HG02588 (cell line): ENCODE measurements around the gene ACYP2.
A peak's percentile ranks its signal among the peaks of the same experiment; 100 is the strongest.

Source experiments
- ATAC-seq: cut with Tn5 transposase; IDR thresholded peaks from one replicate; pipeline ENCODE4 v1.9.1; 2021; ENCODE audit warnings: mild to moderate bottlenecking, moderate library complexity; ENCODE audit not compliant: unreplicated experiment

ACYP2 gene

DNA sequence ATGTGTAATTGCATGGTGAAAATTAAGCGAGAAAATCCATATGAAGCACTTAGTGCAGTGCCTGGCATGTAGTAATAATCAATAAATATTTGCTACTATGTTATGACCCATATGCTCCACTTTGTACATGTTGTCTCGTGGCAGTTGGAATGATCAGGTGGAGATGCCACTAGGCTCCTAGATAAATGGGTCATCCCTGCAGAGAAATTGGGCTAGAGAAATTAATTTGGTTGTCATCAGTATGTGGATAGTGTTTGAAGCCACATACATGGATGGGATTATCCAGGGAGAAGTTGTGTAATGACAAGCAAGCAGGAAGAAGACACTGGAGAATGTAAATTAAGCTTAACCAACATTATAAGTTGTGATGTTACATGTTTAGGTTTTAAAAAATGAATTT lies 33.0 kb downstream of the ACYP2 start:
- ATAC-seq, result no peak

DNA sequence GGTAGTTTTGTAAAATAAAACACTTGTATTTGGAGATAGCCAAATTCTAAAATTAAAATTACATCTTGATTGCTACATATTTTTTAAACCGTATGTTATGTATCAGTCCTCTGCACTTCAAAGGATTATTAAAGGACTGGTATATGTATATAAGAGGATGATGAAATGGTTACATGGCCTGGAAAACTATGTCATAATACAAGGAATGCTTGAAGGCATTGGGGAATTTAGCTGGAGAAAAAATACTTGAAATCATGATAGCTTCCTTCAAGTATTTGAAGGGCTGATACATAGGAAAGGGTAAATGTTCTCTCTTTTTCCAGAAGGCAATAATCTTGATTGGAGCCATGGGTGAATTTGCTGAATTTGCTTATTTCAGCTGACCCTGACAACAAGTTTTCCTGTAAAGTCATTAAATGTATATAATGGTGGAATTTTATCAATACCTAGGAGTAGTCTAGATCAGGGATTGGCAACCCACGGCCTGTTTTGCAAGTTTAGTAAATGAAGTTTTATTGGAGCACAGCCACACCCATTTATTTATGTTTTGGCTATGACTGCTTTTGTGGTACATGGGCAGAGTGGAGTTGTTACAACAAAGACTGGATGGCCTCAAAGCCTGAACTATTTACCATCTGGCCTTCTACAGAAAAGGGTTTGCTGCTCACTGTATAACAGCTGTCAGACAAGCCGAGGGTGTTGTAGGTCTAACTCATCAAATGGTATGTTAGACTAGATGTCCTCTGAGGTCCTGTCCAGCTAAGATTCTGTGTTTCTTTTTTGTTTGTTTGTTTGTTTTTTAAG lies 34.4 kb downstream of the ACYP2 start:
- no peak for ATAC-seq

DNA sequence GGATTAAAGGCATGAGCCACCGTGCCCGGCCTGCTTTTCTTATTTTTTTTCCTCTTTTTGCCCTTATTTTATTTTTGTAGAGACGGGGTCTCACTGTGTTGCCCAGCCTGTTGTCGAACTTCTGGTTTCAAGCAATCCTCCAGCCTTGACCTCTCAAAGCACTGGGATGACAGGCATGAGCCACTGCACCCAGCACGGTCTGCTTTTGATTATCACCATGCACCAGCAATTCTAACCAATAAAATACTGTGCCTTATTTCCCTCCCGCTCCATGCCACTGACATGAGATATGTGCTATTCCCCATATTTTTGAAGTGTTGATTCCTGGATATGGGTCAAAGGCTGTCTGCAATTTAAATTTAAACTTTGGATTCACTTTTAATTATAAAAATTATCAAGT lies 42.9 kb downstream of the ACYP2 start:
- ATAC-seq, result no peak

DNA sequence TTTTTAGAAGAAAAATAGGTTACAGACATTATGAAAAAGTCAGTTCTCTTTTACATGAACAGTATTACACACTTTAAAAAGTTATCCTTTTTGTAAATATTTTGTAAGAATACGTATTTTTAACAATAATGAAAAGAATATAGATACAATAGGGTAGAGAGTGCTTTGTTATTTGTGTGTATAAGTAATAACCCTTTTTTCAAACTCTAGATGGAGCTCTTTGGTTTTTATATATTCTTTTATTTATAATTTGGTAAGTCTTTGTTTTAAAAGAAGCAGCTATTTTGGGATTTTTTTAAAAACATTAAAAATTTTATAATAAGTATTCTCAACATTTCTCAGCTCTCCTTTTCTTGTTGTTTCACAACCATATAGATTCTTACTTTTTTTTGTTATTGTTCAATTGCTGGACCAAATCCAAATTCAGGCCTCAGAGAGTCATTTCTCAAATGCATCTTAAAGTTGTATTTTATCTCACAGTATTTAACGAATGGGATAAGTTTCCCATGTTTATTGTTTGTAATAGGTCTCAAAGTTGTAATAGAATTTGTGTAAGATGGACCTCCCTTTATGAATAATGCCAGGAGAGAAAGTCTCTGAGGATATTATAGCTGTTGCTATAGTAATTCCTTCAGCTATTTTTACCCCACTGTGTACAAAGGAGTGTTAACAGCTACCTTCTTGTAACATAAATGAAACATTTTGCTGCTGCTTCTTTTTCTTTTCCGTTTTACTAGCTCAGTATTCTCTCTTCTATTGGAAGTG lies 46.4 kb downstream of the ACYP2 start:
- no peak for ATAC-seq

DNA sequence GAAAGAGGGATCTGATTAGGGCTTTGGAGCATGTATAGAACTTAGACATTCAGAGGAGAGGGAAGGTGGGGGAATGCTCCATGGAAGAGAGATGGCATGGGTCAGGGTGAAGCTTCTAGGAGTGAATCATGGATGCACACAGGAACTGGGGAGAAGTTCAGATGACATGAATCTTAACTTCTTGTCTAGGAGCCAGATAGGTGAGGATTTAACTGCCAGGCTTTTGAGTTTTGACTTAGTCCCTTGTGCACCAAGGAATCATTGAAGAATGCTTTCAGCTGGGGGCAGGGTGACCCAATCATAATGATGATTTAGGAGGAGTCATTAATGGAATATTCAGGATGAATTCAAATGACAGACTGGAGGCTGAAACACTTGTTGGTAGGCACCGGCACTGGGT lies 48.7 kb downstream of the ACYP2 start:
- ATAC-seq, result no peak

DNA sequence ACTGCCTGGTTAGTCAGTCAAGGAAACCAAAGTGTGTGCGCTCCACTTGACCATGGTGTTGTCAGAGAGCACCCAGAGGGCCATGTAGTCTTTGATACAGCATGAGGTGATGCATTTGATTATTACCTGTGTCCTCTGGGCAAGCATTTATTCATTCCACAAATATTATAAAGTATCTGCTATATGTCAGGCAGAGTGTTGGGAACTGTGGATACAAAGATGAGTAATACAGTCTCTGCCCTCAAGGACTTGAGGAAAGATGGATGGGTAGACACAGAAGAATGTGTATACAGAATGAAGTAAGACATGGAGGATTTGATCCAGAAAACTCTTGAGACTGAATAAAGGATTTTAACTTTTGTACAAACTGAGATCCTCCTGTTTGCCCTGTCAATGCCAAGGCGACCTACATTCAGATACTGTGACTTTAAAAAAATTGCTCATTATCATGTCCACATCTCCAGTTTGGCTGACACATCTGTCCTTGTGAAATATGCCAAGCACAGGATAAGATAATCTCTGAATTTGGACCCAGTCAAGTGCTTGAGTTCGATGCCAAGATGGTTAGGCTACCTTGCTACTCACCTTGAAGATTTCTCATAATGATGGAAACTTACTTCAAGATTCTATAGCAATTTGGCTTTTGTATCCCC lies 50.8 kb downstream of the ACYP2 start:
- no peak for ATAC-seq

DNA sequence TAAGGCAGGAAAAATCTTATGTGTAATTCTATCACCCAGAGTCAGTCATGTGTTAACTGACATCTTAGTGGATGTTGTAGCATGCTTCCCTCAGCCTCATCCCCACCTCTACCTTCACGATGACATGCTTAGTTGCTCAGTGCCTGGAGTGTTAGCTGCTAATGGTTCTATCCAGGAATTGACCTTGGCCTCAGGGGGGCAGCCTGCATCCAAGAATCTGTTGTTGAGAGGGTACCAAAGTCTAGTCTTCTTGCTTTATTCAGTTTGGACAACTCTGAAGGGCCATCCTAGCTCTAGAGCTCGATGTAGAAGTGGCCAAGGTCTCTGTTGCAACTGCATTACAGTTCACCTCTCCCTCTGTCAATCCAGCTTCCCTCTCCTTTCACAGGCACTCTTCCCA lies 61.2 kb downstream of the ACYP2 start:
- no peak for ATAC-seq

DNA sequence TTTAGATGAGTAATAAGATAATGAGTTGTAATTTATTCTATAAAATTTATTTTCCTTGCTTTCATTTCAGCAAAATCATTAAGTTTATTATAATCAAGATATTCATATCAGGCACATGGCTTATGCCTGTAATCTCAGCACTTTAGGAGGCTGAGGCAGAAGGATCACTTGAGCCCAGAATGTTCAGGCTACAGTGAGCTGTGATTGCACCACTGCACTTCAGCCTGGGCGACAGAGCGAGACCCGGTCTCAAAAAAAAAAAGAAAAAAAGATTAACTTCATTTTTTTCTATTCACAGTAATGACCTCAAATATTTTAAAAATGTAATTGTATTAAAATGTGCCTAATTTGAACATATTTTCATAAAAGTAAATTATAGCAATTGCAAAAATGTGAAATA lies 67.9 kb downstream of the ACYP2 start:
- no peak for ATAC-seq

DNA sequence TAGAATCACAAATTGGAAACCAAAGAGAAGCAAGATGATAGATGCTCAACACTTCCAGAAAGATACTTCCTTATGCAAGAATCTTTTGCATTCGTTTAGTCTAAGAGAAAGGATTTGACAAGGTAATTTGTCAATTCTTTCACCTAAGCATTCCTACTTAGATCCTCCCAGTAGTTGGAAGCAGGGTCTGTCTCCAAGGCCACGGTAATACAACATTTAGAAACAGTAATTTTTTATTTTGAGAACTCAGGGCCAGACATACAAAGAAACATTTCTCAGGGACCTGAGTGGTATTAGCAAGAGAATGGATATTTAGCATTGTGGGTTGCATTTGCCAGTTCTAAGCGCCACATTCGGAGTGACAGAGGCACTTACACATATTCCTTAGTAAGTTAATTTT lies 68.6 kb downstream of the ACYP2 start:
- no peak for ATAC-seq

DNA sequence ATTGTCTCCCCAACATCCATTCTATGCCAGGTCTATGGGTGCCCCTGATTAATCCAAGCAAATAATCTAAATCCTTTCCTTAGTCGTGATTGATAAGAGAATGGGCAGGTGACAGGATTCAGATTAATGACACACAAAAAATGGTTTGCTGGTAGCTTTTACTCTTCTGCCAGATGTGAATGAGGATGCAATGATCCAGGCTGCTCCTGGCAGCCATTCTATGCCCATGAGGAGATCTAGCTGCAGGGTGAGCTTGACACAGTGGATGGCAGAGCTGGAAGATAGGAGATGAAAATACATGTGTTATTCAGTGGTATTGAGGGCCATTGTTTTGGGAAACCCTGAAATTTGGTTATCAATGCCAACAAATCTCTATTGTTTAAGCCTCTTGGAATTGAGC lies 69.7 kb downstream of the ACYP2 start:
- ATAC-seq, result no peak

DNA sequence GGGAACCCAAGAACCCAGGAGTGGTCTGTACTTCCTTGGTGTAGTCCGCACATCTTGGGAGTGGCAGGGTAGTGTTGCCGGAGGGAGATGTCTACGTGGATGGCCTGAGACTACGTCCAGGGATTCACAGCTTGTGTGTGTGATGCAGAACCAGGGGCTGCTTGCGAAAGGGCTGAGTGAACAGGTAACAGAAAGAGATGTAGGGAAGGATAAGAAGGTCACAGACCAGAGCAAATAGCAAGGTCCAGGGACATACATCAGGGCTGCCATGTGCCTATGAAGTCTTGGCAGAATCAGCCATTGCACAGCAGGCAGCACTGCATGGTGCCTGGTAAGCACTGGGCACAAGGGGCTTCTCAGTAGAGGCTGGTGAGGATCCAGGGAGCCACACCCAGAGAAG lies 71.9 kb downstream of the ACYP2 start:
- no peak for ATAC-seq

DNA sequence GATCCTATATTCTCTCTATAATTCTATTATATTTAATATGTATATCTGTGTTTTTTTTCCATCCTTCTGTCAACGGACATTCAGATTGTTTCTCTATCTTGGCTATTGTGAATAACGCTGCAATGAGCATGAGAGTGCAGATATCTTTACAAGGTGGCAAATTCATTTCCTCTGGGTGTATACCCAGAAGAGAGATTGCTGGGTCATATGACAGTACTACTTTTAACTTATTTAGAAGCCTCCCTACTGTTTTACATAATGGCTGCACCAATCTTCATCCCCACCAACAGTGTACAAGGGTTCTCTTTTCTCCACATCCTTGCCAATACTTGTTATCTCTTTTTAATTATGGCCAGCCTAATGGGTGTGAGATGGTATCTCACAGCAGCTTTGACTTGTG lies 74.1 kb downstream of the ACYP2 start:
- no peak for ATAC-seq

DNA sequence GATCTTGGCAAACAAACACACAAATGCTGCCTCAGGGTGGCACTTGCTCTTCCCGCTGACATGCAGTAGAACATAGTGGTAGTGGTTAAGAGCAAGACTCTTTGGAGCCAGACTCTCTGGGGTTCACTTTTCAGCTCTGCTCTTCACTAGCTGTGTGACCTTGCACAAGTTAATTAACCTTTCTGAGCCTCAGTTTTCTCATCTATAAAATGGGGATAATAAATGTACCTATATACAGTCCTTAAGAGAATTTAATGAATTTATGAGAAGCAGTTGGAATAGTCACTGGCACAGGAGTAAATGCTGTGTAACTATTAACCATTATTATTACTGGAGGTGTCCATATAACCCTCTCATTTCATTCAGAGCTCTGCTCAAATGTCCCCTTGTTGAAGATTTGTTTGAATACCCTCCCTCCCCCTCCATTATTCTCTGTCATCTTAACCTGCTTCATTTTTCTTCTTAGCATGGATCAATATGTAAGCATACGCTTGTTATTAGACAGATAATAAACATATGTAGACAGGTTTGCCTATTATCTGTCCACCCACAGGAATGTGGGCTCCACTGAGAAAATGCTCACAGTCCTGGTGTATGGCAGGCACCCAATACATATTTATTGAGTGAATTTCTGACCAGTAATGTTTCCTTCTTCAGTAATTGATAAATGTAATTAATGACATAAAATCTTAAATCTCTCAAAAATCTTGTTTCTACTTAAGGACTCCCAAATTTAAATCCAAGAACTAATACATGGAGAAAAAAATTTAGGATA lies 76.1 kb downstream of the ACYP2 start:
- ATAC-seq, result no peak

DNA sequence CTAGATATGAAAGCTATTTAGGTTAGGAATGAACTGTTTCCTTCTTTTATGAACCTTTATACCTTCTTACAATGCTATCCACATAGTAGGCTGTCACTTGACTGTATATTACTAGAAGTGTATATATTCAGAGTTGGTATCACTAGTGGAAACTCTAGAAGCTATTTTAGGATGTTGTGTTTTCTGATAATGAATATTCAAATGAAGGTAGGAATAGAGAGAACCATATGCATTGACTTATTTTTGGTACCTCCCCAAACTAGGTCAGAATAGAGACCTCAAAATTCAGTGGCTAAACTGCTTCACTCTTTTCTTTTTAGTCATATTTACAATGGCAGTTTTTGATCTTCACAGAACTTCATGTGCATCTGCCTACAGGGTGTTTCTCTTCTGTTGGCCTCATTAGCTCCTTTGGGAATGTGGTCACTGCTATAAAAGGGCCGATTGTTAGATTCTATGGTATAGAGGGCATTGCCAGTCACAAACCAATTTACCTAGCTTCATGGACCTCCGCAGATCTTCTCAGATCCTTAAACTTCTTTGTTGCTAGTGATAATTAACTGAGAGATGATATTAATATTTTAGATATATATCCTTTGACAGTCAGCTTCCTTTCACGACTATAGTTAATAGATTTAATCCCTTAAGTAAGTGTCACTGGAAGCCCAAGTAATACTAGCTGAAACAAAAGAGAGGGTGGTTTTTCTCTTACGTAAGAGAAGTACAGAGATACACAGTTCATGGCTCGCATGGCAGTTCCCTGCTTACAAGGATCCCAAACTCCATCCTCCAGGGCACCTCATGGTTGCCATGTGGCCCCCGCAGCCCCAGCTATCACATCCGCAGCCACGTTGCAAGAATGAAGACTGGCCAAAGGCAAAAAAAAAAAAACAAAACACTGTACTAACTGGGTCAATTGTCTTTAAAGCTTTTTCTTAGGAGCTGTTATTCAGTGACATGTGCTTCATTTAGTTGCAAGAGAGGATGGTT lies 79.6 kb downstream of the ACYP2 start:
- peak; percentile 64 for ATAC-seq

DNA sequence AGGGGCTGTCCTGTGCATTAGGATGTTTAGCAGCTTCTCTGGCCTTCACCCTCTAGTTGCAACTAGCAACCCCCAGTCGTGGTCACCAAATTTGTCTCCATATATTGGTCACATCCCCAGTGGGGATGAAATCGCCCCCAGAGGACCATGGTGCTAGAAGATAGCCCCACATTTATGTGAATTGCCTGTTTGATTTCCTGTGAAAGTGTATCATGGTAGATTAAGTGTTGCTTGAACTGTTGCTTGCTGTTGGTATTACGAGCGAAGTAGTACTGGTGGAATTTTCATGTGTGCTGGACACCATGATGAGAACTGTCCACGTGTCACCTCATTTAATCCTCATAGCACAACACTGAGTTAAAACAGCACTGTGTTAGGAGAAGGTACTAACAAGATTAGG lies 81.2 kb downstream of the ACYP2 start:
- no peak for ATAC-seq

DNA sequence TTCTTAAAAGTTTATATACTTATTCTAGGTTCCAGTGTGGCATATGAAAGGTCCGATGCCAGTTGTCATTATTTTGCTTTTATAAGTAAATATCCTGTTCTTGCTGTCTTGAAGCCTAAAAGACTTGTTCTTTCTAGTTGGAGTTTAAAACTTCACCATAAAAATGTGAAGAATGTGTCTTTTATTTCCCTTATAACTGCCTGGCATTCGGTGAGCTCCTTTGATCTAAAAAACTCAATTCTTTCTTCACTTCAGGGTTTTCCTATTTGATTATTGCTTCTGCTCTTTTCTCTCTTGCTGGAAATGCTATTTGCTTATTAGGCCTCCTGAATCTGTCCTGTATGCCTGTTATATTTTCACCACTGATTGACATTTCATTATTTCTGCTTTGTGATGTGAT lies 89.1 kb downstream of the ACYP2 start:
- no peak for ATAC-seq

DNA sequence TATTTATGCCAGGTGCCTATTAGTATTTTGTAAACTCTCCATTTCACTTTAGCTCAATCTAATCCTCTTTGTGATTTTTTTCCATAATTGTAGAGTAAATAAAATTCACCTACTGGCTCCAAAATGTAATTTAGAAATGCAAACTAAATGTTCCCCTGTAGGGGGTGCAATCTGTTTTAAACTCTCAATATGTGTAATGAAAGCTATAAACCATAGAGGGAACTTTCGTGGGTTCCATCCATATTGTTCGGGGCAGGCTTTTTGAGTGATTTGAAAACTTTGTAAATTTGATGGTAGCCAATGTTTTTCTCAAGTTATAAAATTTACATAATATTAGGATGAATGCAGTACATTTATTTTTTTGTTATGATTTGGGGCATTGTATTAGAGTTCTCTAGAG lies 91.2 kb downstream of the ACYP2 start:
- ATAC-seq, result no peak

DNA sequence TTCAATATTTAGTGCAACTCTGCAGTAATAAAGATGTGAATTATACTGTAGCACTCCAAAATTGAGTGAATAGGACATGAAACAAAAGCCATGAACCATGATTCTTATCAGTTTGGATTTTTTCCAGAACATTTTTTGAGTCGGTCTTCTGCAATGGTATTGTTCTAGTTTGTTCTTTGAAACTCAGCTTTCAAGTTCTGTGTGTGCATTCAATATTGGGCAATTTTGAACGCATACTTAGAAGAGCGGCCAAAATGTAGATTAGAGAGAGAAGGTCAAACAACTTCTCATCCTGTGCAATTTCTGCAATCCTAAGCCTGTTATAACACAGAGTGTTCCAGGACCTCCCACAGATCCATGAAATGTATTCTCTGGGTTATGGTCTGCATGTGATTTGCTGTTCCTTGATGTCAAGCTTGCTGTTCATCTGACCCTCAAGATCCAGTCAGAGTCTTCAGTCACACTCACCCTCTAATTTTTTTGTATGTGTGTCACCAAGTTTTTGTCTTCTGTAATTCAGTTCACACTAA lies 92.3 kb downstream of the ACYP2 start:
- no peak for ATAC-seq

DNA sequence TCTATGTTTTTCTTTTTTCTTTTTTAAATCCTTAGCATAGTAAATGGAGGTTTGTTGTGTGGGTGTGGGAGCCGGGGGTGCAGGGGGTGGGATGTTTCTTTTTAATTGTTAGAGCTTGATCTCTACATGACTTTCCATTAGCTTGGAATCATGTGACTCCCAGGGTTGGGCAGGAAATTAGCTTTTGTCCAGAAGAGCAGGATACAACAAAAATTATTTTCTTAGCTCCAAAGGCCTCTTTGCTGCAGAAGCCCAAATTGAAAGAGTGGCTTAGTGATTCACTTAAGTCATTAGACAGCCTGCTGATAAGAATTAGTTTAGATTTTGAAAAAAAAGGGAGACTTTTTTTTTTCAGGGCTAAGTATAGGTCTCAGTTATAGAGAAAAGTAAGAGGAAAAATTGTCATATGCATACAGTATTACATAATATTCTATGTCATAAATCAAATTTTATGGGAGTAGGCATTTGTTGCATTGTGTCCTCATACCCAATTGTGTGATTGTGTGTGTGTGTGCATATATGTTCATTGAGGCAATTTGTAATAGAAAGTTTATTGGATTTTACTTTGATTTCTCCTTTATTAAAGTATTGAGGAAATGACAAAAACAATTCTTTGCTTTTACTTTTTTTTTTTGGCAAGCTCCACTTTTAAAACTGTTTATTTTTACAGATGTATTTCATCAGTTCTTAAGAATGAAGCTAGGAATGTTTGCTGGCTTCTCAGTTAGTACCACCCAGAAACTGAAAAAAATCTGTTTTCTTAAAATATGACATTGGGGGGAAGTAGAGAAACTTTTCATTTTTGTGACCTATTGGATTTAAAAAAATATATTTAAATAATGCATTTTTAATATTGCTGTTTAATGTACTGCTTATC lies 93.2 kb downstream of the ACYP2 start:
- no peak for ATAC-seq
